ENCODE results near the gene MEIS1.

GRCh38 chr2:66429693-66430504, 5.0 kb upstream of the MEIS1 start:
- TF ChIP-seq CTCF (conservative IDR thresholded peaks at IDR 0.05; ENCODE audit: low read length) (no peak), EZH2phosphoT487 (IDR thresholded peaks at IDR 0.05; ENCODE audit: borderline replicate concordance, low read depth, low read length) (no peak)
